ENCODE measurements around the gene ARL5C. TPM values are rescaled to one million over a fixed set of nuclear protein-coding genes. Genes with fewer than 3 reads are reported as not detected.

The ARL5C gene
- total RNA-seq, 1 experiment from 2014 or later, result not detected

GRCh38 chr17:39156491-39156890, 9.5 kb downstream of the ARL5C start:
- Histone ChIP-seq H3K79me2 (ENCODE audit: insufficient read depth, low read length) (no peaks in the 10 kb centered on the region), H3K27me3 (ENCODE audit: insufficient read depth, low read length) (no peaks in the 10 kb centered on the region; the same call in 1 of the 2 replicates), H4K8ac (replicated peaks; ENCODE audit: insufficient read length, low read depth, low read length) (no peak overlapping the region), H4K91ac (ENCODE audit: insufficient read length, low read depth, low read length) (no peak overlapping the region), H3K18ac (ENCODE audit: insufficient read length, low read depth, low read length) (no peak overlapping the region), H3K56ac (ENCODE audit: insufficient read length, low read depth, low read length) (no peak overlapping the region), H2BK120ac (ENCODE audit: low read depth, low read length, poor library complexity, severe bottlenecking) (no peak overlapping the region), H3K14ac (ENCODE audit: insufficient read depth, low read length) (no peak overlapping the region), H2BK20ac (ENCODE audit: low read depth, low read length, poor library complexity, severe bottlenecking) (no peak overlapping the region), H3K9ac (ENCODE audit: extremely low read depth, insufficient read length, low read length) (no peak overlapping the region), H3K4me2 (ENCODE audit: insufficient read depth, insufficient read length, low read length) (no peak overlapping the region), H2BK15ac (ENCODE audit: low read depth, low read length) (no peak overlapping the region), H4K20me1 (ENCODE audit: control insufficient read depth, insufficient read depth, insufficient read length) (no peaks in the 10 kb centered on the region), H3K9me3 (ENCODE audit: control insufficient read depth, low read depth, low read length) (no peaks in the 10 kb centered on the region), H2BK5ac (ENCODE audit: insufficient read length, low read length) (no peak overlapping the region), H3T11ph (ENCODE audit: low read length) (no peak overlapping the region), H2AK5ac (ENCODE audit: insufficient read length, low read length) (no peak overlapping the region), H4K5ac (ENCODE audit: insufficient read length, low read depth, low read length) (no peak overlapping the region), H3K4ac (ENCODE audit: low read depth, low read length) (no peak overlapping the region), H3K23ac (ENCODE audit: insufficient read length, low read depth, low read length) (no peak overlapping the region), H3K79me1 (ENCODE audit: insufficient read depth, low read depth, low read length, poor library complexity, severe bottlenecking) (no peaks in the 10 kb centered on the region), H3K4me1 (ENCODE audit: insufficient read depth, low read length) (no peaks in the 10 kb centered on the region), H2BK12ac (ENCODE audit: insufficient read length, low read depth, low read length) (no peak overlapping the region), H3K23me2 (ENCODE audit: insufficient read length, low read depth, low read length, poor library complexity, severe bottlenecking) (peaks cover 12% of the 10 kb centered on the region), H2AFZ (ENCODE audit: low read length) (no peak overlapping the region), H3K27ac (ENCODE audit: insufficient read length, low read depth, low read length) (no peak overlapping the region)
- H3K27me3 Mint-ChIP-seq (ENCODE audit: low read depth), result peaks cover 23% of the 10 kb centered on the region
- no peak for DNase-seq
- peaks cover 6 to 9% of the 10 kb centered on the region in 2 experiments; a peak in 3 of 5 replicates for H3K9me3 Mint-ChIP-seq
- TF ChIP-seq CTCF (conservative IDR thresholded peaks at IDR 0.05), result no peak
- H3K4me3 Mint-ChIP-seq, result no peak overlapping the region
- peaks cover 0 to 5% (median 0%) of the 10 kb centered on the region in 3 experiments; a peak in 1 of 7 replicates for H3K36me3 Mint-ChIP-seq (ENCODE audit: insufficient read depth in 1 of 3, low read depth in 3 of 3)
- peaks cover 12 to 28% of the 10 kb centered on the region in 2 experiments for H3K4me1 Mint-ChIP-seq
- peak overlapping the region in 1 of 3 experiments; percentile 59; a peak in 1 of 7 replicates for H3K27ac Mint-ChIP-seq
- WGBS (ENCODE audit: extremely low coverage, insufficient read length, low lambda C conversion rate), result no CpG with 5 or more reads among the region's 7 CpGs
